Left renal pelvis (tissue), 4 donors: ENCODE data around the gene MTHFS. TPM values are rescaled to one million over a fixed set of nuclear protein-coding genes. Genes with fewer than 3 reads are reported as not detected.
"Not testable (repeated sequence)": the region's sequence is repeated elsewhere in the genome, so short reads cannot be mapped to it uniquely, and the experiment has no call there.

Source experiments
- DNase-seq, 4 donors: peaks; one replicate each; pipeline ENCODE4 v3.0.0-alpha.2; 2013; ENCODE audit warnings: low read depth in 4 of 4, low spot score in 3 of 4
- polyA plus RNA-seq, 4 donors: library from polyadenylated mRNA; unstranded; fragments of 120-200 nt; gene quantifications; one replicate each; pipeline ENCODE4 v1.2.1, GENCODE V29; 2013; ENCODE audit not compliant: insufficient read length in 4 of 4

MTHFS gene
- polyA plus RNA-seq, result 10 to 100 TPM; 10.4 to 40.3 (median 36.7) TPM

DNA sequence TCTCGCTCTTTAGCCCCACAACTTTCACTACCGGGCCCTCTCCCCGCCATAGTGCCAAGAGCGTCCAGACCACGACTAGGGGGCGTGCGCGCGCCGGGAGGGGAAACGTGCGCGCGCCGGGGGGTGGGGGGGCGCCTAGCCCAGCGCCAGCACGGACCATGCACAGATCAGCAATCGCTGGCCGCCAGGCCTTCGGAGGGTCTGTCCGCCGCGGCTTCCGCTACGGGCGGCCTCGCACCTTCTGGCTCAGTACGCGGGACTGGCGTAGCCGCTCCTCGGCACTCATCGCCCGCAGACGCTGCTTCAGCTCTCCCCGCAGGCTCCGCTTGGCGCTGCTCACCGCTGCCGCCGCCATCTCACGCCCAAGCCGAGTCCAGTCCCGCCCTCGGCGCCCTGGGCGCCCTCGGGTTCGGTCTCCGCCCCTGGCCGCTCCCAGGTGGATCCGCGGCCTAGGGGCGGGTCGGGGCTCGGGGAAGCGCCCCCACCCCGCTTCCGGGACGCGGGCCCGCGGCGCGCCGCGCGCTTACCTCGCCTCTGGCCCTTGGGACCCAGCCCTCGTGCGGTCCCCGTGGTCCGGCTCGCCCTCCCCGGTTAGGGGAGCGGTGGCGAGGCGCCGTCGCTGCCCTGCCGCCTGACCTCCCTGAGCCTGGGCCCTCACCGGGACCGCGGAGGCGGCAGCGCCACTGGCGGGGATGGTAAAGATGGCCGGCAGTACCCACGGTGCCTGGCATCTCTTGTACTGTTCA is at the start of gene MTHFS:
TSS of gene MTHFS (minus strand) at position 381 of the 746 bp plus-strand sequence. CDS start at position 355, 26 bp downstream.
- peak; percentile 63 to 75 (median 72) for DNase-seq

DNA sequence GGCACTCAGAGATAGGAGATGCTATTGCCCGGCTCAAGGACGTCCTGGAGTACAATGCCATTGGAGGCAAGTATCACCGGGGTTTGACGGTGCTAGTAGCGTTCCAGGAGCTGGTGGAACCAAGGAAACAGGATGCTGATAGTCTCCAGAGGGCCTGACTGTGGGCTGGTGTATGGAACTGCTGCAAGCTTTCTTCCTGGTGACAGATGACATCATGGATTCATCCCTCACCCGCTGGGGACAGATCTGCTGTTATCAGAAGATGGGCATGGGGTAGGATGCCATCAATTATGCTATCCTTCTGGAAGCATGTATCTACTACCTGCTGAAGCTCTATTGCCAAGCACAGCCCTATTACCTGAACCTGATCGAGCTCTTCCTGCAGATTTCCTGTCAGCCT is 47.8 kb upstream of the MTHFS start:
- no peak for DNase-seq

DNA sequence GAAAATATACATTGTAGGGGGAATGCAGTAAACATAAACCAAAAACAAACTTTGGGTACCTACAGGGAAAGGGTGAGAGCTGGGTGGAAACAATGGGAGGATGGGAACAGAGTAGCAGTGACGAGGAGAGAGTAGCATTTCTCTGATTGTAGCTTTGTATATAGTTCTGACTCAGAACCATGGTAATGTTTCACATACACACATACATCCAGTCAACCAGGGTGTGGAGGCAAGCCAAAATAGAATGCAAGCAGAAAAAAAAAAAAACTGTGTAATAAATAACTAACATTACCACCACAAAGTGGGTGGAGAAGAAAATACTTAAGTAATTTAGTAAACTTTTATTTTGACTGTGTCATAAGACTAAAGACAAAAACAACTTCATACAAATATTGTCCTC is 47.0 kb upstream of the MTHFS start:
- no peak for DNase-seq

DNA sequence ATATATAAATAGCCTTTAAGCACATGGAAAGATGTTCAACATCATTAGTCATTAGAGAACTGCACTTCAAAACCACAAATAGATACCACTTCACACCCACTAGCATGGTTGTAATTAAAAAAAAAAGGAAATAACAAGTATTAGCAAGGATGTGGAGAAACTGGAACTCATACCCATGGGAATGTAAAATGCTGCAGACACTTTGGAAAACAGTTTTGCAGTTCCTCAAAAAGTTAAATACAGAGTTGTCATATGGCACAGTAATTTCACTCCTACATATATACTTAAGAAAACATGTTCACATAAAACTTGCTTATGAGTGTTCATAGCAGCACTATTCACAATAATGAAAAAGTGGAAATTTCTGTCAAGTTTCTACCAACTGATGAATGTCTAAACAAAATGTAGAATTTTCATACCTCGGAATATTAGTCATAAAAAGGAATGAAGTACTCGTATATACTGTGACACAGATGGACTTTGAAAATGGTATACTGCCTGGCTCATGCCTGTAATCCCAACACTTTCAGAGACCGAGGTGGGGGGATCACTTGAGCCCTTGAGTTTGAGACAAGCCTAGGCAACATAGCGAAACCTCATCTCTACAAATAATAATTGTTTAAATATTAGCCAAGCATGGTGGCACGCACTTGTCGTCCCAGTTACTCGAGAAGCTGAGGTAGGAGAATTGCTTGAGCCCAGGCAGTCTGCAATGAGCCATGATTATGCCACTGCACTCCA is 46.1 kb upstream of the MTHFS start:
- DNase-seq, result no peak

DNA sequence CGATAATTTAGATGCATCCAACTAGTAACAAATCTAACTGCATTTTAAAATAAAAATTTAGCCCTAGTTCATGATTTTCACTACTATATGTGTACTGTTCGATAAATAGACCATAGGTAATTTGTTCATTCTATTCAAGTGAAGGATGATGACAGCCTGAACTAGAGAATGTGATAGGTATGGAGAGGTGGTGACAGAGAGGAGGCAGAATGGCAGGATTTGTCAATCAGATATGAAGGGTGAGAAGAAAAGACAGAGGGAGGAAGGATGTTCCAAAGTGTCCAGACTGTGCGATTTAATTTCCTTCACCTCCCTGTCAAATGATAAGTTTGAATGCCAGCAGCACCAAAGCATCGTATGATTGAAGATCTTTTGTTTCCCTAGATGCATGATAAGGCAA is 42.6 kb upstream of the MTHFS start:
- DNase-seq, result no peak

DNA sequence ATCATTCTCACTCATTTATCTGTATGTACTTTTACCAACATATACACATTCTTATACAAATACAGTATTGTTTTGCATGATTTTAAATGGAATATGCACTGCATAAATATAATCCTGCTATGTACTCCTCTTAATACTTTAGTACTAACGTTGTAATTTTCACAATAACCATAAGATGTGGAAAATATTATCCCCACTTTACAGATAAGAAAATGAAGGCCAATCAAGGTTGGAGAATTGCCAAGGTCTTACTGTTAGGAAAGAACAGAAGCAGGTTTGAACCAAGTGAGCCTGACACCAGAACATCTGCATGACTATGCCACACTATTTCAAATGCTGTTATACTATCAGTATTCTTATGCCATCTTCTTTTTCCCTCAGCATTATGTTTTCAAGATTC is 41.3 kb upstream of the MTHFS start:
- DNase-seq, result no peak

DNA sequence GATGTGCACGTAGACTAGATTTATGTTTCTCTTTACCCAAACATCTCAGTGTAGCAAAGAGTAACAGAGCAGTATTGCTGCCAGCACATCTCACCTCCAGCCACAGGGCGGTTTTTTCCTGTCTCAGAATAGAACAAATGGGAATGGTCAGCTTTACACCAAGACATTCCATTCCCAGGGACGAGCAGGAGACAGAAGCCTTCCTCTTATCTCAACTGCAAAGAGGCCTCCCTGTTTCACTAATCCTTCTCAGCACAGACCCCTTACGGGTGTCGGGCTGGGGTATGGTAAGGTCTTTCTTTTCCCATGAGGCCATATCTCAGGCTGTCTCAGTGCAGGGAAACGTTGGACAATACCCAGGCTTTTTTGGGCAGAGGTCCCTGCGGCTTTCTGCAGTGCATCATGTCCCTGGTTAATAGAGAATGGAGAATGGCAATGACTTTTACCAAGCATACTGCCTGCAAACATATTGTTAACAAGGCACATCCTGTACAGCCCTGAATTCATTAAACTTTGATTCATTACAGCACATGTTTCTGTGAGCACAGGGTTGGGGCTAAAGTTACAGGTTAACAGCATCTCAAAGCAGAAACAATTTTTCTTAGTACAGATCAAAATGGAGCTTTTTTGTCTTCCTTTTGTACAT is 38.9 kb upstream of the MTHFS start:
- DNase-seq, result not testable (repeated sequence)

DNA sequence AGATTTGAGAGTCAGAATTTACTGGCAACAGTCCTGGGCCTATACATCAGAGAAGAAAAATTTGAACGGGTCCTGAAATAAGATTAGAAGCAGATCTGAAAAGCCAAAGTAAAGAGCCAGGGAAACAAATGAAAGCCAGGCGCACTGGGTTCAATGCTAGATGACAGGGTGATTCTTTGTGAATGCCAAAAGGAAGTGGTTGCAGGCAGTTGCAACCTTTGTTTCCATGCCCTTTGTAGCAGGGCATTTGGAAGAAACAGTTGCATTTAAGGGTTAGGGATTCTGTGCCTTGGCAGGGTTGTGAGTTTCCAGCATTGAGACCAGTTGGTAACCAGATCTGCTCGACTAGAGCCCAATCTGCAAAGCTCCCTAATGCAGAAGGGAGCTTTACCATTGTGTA is 36.4 kb upstream of the MTHFS start:
- DNase-seq, result no peak

DNA sequence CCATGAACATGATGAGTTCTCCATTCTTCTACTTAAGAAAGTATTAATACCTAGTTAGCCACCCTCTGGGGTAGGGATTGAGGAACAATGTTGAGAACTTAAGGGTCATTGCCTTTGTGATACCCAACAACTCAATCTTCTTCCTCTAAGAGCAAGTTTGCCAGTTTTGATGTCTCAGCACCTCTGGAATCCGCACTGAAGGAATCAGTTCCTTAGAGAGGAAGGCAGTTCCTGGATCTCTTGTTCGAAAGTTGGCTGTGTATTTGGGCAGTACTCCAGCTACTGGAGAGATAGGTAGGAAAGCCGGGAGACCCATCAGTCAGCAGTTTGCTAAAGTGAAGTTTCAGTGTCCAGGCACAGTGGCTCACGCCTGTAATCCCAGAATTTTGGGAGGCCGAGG is 35.6 kb upstream of the MTHFS start:
- DNase-seq, result no peak

DNA sequence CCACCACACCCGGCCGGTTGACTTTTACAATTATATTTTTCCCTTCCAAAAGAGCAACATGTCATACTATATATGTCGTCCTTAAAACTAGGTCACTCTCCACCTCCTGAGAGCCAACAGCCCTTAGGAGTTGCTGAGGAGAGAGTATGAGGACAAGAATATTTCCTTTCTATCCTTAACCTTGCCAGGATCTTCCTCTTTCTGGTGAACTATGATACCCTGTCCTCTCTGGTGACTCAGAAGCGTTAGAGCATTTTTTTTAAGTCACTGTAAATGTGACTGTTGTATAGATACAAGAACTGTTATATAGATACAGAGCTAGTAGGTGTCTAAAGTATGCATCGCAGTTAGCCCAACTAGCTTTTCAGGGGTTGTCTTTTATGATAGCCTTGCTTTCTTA is 33.7 kb upstream of the MTHFS start:
- no peak for DNase-seq

DNA sequence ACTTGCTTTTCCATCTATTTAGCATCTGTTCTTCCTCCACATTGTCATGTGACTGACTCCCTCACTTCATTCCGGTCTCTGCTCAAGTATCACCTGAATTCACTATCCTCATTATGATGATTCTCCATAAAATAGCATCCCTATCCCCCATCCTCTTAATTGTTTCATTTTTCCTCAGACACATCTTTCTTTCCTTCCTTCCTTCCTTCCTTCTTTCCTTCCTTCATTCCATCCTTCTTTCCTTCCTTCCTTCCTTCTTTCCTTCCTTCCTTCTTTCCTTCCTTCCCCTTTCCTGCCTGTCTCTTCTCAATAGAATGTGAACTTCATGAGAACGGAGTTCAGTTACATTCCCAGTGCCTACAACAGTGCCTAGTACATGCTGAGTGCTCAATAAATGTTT is 32.6 kb upstream of the MTHFS start:
- no peak for DNase-seq

DNA sequence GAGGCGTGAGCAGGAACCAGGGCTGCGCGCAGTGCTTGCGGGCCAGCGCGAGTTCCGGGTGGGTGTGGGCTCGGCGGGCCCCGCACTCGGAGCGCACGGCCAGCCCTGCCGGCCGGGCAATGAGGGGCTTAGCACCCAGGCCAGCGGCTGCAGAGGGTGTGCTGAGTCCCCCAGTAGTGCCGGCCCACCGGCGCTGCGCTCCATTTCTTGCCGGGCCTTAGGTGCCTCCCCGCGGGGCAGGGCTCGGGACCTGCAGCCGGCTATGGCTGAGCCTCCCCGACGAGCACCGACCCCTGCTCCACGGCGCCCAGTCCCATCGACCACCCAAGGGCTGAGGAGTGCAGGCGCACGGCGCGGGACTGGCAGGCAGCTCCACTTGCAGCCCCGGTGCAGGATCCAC is 29.3 kb upstream of the MTHFS start:
- DNase-seq, result not testable (repeated sequence)

DNA sequence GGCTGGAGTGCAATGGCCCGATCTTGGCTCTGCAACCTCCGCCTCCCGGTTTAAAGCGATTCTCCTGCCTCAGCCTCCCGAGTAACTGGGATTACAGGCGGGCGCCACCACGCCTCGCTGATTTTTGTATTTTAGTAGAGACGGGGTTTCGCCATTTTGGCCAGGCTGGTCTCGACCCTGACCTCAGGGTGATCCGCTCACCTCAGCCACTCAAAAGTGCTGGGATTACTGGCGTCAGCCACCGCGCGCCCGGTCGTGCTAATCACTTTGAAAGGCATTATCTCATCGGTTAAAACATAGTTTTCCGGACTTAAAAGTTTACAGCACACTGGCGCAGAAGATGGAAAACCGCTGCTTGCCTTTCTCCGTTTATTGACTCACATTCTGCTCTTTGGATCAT is 27.6 kb upstream of the MTHFS start:
- no peak for DNase-seq

DNA sequence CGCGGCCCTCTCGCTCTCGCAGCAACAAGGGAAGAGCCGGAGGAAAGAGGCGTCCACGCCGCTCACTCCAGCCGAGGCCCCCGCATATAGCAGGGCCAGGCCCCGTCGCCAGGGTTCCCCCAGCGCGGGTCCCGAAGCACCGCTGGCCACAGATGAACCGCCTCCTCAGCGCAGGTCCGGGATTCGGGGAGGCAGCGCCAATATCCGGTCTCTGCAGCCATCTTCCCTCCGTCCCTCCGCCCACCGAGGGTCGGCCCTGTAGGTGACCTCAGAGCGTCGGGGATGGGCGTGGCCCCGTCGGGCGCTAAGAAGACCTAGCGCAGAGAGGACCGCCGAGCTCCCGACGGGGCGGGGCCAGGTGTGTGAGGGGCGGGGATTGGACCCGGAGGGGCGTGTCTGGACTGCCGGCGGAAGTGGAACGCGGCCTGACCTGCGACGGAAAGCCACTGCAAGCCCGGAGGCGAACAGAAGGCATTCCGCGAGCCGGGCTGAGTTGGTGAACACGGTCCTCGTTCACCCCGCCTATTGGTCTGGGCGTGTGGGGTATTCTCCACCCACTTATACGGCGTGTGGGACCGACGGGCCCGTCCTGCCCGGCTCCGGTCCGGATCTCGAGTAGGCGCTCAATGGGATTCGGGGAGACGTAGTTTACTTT is 26.8 kb upstream of the MTHFS start:
- DNase-seq, result peak; percentile 88 to 93 (median 91)

DNA sequence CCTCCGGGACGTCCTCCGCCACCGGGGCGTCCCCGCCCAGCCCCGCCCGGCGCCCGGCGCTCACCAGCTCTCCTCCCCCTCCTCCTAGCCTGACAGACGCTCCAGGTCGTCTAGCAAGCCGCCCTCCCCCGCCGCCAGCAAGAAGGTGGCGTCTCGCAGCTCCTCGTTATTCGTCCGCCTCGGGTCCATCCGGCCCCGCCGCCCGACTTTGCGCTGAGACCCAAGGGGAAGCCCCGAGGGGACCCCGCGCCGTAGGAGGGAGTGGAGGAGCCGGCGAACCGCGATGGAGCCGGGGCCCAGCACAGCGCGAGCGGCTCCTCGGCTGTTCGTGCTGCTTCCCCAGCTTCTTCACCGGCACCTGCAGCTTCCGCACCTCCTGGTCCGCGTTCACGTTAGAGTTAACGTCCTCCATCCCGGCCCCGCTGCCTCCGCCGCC is 26.3 kb upstream of the MTHFS start:
- peak in 3 of 4 donors; percentile 37 to 48 (median 38) for DNase-seq

DNA sequence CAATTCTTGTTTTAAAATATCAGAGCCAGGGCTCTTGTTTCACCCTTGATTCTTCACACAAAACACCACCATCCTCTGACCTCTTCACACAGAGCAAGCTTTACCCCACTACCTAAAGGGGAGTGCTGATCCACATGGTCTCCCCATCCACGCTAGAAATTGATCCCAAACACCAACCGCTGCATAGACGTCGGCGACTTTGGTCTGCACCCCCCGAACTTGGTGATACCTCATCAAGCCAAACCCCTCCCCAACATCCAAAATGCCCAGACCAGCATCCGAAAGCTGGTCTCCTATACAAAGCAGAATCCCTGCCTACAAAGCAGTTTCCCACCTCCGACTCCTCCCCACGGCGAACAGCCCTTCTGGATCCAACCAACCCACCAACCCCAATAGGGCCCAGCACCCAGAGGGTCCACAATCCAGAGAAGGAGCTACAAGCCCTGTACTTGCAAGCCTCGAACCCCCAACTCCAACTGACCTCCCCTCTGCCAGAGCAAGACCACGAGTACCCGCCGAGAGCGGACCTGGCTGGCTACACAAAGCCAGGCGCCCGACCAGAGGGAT is 25.8 kb upstream of the MTHFS start:
- DNase-seq, result peak in 1 of 4 donors; percentile 14

DNA sequence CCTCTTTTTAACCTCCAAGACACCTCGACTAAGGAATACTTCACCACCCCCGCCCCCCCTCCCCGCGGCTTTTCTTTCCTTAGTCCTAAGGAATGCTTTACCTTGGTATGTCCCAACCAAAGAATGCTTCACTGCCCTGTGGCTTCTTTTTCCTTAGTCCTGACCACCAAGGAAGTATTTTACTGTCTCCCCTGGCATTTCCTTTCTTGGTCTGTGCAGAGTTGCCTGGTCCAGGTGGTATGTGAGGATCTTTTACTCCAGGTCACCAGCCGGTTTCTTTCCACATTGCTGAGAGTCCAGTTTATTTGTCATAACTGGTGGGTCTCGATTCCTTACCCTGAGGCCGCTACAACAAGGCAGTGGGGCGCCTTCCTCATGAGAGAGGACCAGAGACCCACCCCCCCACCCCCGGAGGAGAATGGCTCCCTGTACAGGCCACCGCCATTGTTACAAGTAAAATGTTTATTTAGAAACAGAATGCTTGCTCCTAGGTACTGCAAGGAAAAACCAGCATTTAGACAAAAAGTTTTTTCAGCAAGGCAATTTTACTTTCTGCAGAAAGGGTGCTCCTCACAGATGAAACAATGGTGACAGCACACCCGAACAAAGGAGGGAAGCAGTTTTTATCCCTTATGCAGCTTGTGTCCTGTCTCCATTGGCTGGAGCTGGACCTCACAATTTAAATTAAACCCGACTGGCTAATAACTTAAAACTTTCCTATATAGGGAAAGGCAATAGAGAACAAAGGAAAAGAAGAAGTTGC is 23.1 kb upstream of the MTHFS start:
- DNase-seq, result no peak

DNA sequence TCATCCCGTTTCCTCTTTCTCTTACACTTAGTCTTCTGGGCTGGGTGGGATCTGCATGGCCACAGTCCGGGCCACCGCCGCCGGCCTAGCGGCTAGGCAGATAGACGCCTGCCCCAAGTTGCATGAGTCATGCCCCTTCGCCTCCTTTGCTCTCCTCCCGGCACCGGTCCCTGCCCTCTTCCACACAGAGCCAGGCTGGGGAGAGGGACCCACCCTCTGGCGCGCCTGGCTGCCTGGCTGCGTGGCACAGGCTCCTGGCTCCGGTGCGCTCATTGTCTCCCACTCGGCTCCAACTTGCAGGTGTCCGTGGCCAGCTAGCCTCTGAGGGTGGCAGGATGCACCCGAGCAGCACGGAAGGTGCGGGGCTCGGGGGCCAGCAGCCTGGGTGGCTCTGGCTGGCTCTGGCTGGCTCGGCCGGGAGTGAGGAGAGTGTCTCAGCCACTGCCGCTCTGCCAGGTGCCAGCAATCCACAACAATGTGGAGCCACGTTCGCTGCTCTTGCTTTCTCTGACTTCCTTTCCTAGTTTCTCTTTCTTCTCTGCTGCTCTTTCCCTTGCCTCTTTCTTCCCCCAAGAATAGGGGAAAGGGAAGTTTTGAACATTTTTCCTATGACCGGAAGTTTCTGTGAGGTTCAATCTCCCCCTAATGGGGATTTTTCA is 22.4 kb upstream of the MTHFS start:
- DNase-seq, result no peak

DNA sequence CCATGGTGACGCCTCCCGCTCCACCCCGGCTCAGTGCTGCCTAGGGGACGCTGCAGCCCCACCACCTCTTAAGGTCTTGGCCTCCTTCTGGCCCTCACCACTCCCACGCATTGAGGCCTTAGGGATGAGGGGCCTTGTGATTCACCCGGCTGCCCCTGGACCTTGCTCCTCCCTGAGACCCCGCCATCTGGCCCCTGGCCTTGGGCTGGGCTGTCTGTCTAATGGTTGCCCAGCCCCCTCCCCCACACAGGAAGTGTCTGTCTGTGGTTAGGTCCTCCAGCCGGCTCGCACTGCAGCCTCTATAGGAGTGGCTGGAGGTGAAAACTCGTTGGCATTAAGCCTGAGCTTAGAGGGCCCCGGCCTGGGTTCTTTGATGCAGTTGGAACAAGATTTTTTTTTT is 21.5 kb upstream of the MTHFS start:
- no peak for DNase-seq
